Tibial artery (tissue), 4 donors: ENCODE data around the gene RABGAP1.

ENCODE experiments used
- DNase-seq, 2 donors: peaks; one replicate each; pipeline ENCODE4 v3.0.0-alpha.2; 2019
- H3K27ac ChIP-seq, 2 donors: fragments of 200-600 bp; sonication (generic) in 1 of 2; 1 replicate in 1 of 2; 2 replicates in 1 of 2; pipeline ENCODE4 v1.5.1; 2018 to 2019; ENCODE audit warnings: mild to moderate bottlenecking in 1 of 2
- H3K27me3 ChIP-seq, 2 donors: fragments of 200-600 bp; sonication (generic) in 1 of 2; one replicate each; pipeline versions ENCODE4 v1.5.1 to v1.6.0; 2016 to 2019
- H3K36me3 ChIP-seq, 3 donors: fragments of 200-600 bp; sonication (generic) in 2 of 3; one replicate each; pipeline ENCODE4 v1.5.1; 2016 to 2019; ENCODE audit warnings: mild to moderate bottlenecking in 2 of 3
- H3K4me1 ChIP-seq, 4 donors: fragments of 200-600 bp; sonication (generic) in 2 of 4; 1 replicate in 3 of 4; 2 replicates in 1 of 4; pipeline ENCODE4 v1.5.1; 2016 to 2019
- H3K4me3 ChIP-seq, 2 donors: fragments of 200-600 bp; sonication (generic) in 1 of 2; 1 replicate in 1 of 2; 2 replicates in 1 of 2; pipeline ENCODE4 v1.5.1; 2018 to 2019; ENCODE audit warnings: mild to moderate bottlenecking in 2 of 2
- H3K9me3 ChIP-seq, 3 donors: fragments of 200-600 bp; sonication (generic) in 1 of 3; one replicate each; pipeline ENCODE4 v1.5.1; 2016 to 2019
- intact Hi-C: fragments of 100-400 bp; cut with DNase I; formaldehyde crosslinking; loops from one replicate; pipeline ENCODE4 v1.15.0; 2023; ENCODE audit warnings: low total_unique reads
- TF ChIP-seq, protein P1 (sequence below), 2 experiments: fragments of 200-600 bp in 1 of 2; fragments of 450-650 bp in 1 of 2; IDR thresholded peaks; one replicate each; pipeline ENCODE4 v1.5.1; 2017 to 2019; ENCODE audit warnings: antibody characterized with exemption in 2 of 2, mild to moderate bottlenecking in 1 of 2, moderate library complexity in 1 of 2

Gene RABGAP1

DNA sequence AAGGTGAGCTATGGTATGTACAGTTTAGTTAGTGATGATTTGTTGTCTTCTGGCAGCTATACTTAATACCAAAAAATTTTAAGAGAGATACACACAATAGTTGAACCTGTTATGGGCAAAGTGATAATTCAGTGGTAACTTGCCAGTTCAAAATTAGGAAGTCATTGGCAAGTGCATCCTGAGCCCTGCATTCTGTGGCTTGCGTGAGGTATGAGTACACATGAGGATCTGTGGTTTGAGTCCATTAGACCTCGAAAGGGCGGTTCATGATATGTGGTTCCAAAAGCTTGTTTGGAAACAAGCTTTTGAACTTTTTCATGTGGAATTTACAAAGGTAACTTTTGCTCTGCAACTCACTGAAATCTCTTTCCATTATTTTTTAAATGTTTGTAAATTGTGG lies 139.6 kb downstream of the RABGAP1 start:
- Histone ChIP-seq H3K4me1 (peaks cover 0 to 90% (median 13%) of the 10 kb centered on the region in 4 donors), H3K9me3 (no peaks in the 10 kb centered on the region), H3K27me3 (no peaks in the 10 kb centered on the region), H3K36me3 (peaks cover 55 to 79% (median 62%) of the 10 kb centered on the region in 3 donors), H3K4me3 (no peak overlapping the region), H3K27ac (no peak overlapping the region)
- TF ChIP-seq, protein P1, sequence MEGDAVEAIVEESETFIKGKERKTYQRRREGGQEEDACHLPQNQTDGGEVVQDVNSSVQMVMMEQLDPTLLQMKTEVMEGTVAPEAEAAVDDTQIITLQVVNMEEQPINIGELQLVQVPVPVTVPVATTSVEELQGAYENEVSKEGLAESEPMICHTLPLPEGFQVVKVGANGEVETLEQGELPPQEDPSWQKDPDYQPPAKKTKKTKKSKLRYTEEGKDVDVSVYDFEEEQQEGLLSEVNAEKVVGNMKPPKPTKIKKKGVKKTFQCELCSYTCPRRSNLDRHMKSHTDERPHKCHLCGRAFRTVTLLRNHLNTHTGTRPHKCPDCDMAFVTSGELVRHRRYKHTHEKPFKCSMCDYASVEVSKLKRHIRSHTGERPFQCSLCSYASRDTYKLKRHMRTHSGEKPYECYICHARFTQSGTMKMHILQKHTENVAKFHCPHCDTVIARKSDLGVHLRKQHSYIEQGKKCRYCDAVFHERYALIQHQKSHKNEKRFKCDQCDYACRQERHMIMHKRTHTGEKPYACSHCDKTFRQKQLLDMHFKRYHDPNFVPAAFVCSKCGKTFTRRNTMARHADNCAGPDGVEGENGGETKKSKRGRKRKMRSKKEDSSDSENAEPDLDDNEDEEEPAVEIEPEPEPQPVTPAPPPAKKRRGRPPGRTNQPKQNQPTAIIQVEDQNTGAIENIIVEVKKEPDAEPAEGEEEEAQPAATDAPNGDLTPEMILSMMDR (IDR thresholded peaks at IDR 0.05) = no peak
- no peak for DNase-seq
- intact Hi-C loops = loop anchor here (5.0 kb wide), 1 partner anchor 272 kb away; no protein-coding TSS in a partner anchor

DNA sequence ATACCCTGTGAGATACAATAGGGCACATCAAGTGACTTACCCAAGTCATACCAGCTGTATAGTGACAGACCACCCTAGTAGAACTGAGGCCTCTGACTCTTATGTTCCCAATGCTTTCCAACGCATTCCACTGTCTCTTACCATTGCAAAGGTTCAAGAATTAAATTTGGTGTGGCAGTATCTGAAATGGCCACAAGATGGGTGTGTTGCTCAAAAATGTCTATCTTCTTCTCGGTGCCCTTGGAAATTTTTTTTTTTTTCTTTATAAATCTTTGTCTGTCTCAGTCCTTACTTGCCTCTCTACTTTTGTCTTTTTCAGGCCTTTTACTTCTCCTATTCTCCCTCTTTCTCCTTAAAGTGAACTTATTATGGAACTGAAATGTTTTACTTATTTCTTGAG lies 141.0 kb downstream of the RABGAP1 start:
- peaks cover 60 to 89% (median 66%) of the 10 kb centered on the region in 3 donors for H3K36me3 ChIP-seq

DNA sequence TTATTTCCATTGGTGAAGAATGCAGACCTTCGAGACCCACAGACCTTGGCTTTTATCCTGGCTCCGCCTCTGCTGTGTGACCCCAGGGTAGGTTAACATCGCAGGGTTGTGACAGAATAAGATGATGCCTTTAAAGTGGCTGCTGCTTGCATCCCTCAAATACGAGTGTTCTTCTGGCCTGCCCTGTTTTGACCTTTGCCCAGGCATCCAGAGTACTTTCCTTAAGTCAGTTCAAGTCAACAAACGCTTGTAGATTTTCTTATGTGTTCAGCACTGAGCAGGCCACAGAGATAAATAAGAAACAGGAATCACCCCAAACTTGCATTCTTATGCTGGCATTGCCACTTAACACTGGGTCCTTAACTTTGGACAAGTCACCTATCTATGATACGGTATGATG lies 142.9 kb downstream of the RABGAP1 start:
- Histone ChIP-seq H3K4me3 (no peak overlapping the region), H3K36me3 (peaks cover 62 to 89% (median 70%) of the 10 kb centered on the region in 3 donors), H3K27ac (no peak overlapping the region), H3K9me3 (no peaks in the 10 kb centered on the region), H3K4me1 (peaks cover 0 to 72% (median 3%) of the 10 kb centered on the region in 4 donors), H3K27me3 (no peaks in the 10 kb centered on the region)
- intact Hi-C loops = loop anchor here (5.0 kb wide), 1 partner anchor 269 kb away; no protein-coding TSS in a partner anchor
- TF ChIP-seq, protein P1 (IDR thresholded peaks at IDR 0.05) = no peak
- DNase-seq = no peak

More for the DNA sequence above, 141.0 kb downstream of the RABGAP1 start:
- peaks cover 0 to 90% (median 8%) of the 10 kb centered on the region in 4 donors for H3K4me1 ChIP-seq
- no peaks in the 10 kb centered on the region for H3K27me3 ChIP-seq
- TF ChIP-seq, protein P1 (IDR thresholded peaks at IDR 0.05) = peak; percentile 52 to 58
- DNase-seq = no peak
- intact Hi-C loops = loop anchor here (5.0 kb wide), 1 partner anchor 270 kb away; no protein-coding TSS in a partner anchor
- H3K27ac ChIP-seq = peak overlapping the region in 1 of 2 donors; percentile 19
- no peak overlapping the region for H3K4me3 ChIP-seq
- H3K9me3 ChIP-seq = no peaks in the 10 kb centered on the region

- TF ChIP-seq, protein P1 (IDR thresholded peaks at IDR 0.05) = no peak
- intact Hi-C loops = loop anchor here (5.0 kb wide), 1 partner anchor 268 kb away; no protein-coding TSS in a partner anchor
- H3K27ac ChIP-seq = no peak overlapping the region
- H3K9me3 ChIP-seq = no peaks in the 10 kb centered on the region
- H3K27me3 ChIP-seq = no peaks in the 10 kb centered on the region
- no peak overlapping the region for H3K4me3 ChIP-seq
- no peak for DNase-seq
- peaks cover 0 to 67% (median 3%) of the 10 kb centered on the region in 4 donors for H3K4me1 ChIP-seq
- H3K36me3 ChIP-seq = peaks cover 63 to 91% (median 73%) of the 10 kb centered on the region in 3 donors
Measured at GRCh38 chr9:123084256-123084655, 143.4 kb downstream of the RABGAP1 start.

DNA sequence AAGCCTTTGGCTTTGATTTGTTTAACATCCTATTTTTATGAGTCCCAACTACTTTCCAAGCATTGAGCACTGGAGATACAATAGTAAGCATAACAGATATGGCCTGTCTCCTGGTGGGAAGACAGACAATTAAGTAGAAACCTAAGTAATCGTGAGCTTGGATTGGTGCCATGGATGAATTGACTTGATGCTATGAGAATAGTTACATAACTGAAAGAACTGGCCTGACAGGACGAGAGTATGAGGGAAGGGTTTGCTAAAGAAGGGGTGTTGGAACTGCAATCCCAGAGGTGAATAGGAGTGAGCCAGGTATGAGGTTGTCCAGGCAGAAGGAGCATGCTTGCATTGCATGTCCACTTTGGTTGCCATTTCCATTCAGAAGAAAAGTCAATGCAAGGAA lies 145.1 kb downstream of the RABGAP1 start:
- peaks cover 0 to 50% (median 3%) of the 10 kb centered on the region in 4 donors for H3K4me1 ChIP-seq
- H3K27ac ChIP-seq = no peak overlapping the region
- no peaks in the 10 kb centered on the region for H3K9me3 ChIP-seq
- peaks cover 72 to 90% (median 76%) of the 10 kb centered on the region in 3 donors for H3K36me3 ChIP-seq
- intact Hi-C loops = no loop called here
- H3K27me3 ChIP-seq = no peaks in the 10 kb centered on the region
- no peak for DNase-seq
- TF ChIP-seq, protein P1 (IDR thresholded peaks at IDR 0.05) = no peak
- H3K4me3 ChIP-seq = no peak overlapping the region
